A549 (cell line): ENCODE measurements around the gene PLA2G4A.

Experiments used
- EP300 ChIP-seq, 2 experiments: fragments of >200 bp; sonication (Bioruptor Twin); formaldehyde crosslinking; IDR thresholded peaks; 2 replicates in 1 of 2; 3 replicates in 1 of 2; pipeline ENCODE4 v1.6.1; 2016 to 2017
- ZSCAN20 ChIP-seq: fragments of 250-450 bp; sonication (Bioruptor Pico); IDR thresholded peaks from 2 replicates; pipeline ENCODE4 v1.8.0; 2022; ENCODE audit warnings: mild to moderate bottlenecking, moderate library complexity
- TF ChIP-seq, protein P1 (sequence below): fragments of 200-600 bp; sonication (generic); IDR thresholded peaks from 2 replicates; pipeline ENCODE4 v1.6.1; 2016; ENCODE audit warnings: antibody characterized with exemption, mild to moderate bottlenecking, moderate library complexity

DNA sequence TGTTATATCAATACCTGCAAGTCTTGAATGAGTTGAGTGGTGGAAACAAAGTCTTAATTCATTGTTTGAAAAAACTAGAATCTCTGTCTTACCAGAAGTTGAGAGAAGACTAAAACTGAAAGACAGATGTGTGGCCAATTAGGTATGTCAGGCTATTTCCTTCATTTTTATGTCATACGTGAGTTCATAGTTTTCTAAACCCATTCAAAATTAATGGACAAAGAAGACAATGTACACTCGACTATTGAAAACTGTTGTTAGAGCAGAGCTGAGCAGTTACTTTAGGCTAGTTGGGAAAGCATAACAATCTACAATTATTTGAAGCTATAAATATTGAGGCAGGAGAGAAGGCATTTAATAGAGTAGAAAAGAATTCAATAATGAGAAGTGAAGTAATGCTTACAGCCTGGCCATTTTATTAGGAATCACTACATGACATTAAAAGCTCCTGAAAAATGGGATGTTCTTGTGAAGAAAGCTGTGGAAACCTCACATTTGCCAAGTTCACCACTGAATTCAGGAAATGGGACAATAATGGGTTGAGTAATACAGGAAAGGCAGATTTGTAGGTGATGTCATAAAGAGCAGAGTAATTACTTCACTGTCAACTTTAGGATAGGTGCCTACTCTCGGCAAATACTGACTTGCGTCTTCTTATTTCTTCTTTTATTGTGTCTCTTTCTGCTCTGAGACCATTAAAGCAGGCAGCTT is 204.4 kb downstream of the PLA2G4A start:
- no peak for TF ChIP-seq EP300 (IDR thresholded peaks at IDR 0.05)
- TF ChIP-seq, protein P1, sequence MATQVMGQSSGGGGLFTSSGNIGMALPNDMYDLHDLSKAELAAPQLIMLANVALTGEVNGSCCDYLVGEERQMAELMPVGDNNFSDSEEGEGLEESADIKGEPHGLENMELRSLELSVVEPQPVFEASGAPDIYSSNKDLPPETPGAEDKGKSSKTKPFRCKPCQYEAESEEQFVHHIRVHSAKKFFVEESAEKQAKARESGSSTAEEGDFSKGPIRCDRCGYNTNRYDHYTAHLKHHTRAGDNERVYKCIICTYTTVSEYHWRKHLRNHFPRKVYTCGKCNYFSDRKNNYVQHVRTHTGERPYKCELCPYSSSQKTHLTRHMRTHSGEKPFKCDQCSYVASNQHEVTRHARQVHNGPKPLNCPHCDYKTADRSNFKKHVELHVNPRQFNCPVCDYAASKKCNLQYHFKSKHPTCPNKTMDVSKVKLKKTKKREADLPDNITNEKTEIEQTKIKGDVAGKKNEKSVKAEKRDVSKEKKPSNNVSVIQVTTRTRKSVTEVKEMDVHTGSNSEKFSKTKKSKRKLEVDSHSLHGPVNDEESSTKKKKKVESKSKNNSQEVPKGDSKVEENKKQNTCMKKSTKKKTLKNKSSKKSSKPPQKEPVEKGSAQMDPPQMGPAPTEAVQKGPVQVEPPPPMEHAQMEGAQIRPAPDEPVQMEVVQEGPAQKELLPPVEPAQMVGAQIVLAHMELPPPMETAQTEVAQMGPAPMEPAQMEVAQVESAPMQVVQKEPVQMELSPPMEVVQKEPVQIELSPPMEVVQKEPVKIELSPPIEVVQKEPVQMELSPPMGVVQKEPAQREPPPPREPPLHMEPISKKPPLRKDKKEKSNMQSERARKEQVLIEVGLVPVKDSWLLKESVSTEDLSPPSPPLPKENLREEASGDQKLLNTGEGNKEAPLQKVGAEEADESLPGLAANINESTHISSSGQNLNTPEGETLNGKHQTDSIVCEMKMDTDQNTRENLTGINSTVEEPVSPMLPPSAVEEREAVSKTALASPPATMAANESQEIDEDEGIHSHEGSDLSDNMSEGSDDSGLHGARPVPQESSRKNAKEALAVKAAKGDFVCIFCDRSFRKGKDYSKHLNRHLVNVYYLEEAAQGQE = no peak
- TF ChIP-seq ZSCAN20 (CRISPR knock-in tag) = no peak
